ENCODE results near the gene OBSCN.

- TF ChIP-seq CTCF (IDR thresholded peaks at IDR 0.05) = no peak
- TF ChIP-seq POLR2A (IDR thresholded peaks at IDR 0.05) = no peak
These were observed 26.2 kb upstream of the OBSCN start for GRCh38 chr1:228181645-228182034.

All from suprapubic skin (tissue), 3 donors.